Endothelial cell (in vitro differentiated cells): ENCODE data around the gene TMEM130. TPM values are rescaled to one million over a fixed set of nuclear protein-coding genes. Genes with fewer than 3 reads are reported as not detected.
A peak's percentile ranks its signal among the peaks of the same experiment; 100 is the strongest.

ENCODE experiments used
- DNase-seq: peaks from one replicate; pipeline ENCODE4 v3.0.0; 2021; ENCODE audit warnings: low spot score
- H3K27ac Mint-ChIP-seq: one replicate; pipeline ENCODE4 v1.8.0; 2021; ENCODE audit warnings: mixed read lengths, inconsistent platforms; ENCODE audit not compliant: unreplicated experiment
- H3K27me3 Mint-ChIP-seq: one replicate; pipeline ENCODE4 v1.8.0; 2021; ENCODE audit warnings: mild to moderate bottlenecking, moderate library complexity, mixed read lengths, inconsistent platforms; ENCODE audit not compliant: unreplicated experiment
- H3K36me3 Mint-ChIP-seq: one replicate; pipeline ENCODE4 v1.8.0; 2021; ENCODE audit warnings: mild to moderate bottlenecking, low read depth, mixed read lengths, inconsistent platforms; ENCODE audit not compliant: unreplicated experiment
- H3K4me1 Mint-ChIP-seq: one replicate; pipeline ENCODE4 v1.8.0; 2021; ENCODE audit warnings: mild to moderate bottlenecking, mixed read lengths, inconsistent platforms; ENCODE audit not compliant: unreplicated experiment
- H3K4me3 Mint-ChIP-seq: one replicate; pipeline ENCODE4 v1.8.0; 2021; ENCODE audit warnings: mild to moderate bottlenecking, mixed read lengths, inconsistent platforms; ENCODE audit not compliant: unreplicated experiment
- H3K9me3 Mint-ChIP-seq: one replicate; pipeline ENCODE4 v1.8.0; 2021; ENCODE audit warnings: mixed read lengths, inconsistent platforms; ENCODE audit not compliant: unreplicated experiment
- total RNA-seq: library from RNA; stranded (reverse); fragmentation: NEBNext Ultra II Directional; extraction: Animal tissue kit (Norgen Biotek cat#: 25700); gene quantifications from one replicate; pipeline ENCODE4 v1.2.1, GENCODE V29; 2021; ENCODE audit not compliant: unreplicated experiment
- TF ChIP-seq, protein P1 (sequence below): fragments of 200-600 bp; sonication (generic); IDR thresholded peaks from one replicate; pipeline ENCODE4 v1.5.0; 2021; ENCODE audit warnings: antibody characterized with exemption; ENCODE audit not compliant: unreplicated experiment

TMEM130 gene
- total RNA-seq, 1 donor from 2014 or later = not detected

DNA sequence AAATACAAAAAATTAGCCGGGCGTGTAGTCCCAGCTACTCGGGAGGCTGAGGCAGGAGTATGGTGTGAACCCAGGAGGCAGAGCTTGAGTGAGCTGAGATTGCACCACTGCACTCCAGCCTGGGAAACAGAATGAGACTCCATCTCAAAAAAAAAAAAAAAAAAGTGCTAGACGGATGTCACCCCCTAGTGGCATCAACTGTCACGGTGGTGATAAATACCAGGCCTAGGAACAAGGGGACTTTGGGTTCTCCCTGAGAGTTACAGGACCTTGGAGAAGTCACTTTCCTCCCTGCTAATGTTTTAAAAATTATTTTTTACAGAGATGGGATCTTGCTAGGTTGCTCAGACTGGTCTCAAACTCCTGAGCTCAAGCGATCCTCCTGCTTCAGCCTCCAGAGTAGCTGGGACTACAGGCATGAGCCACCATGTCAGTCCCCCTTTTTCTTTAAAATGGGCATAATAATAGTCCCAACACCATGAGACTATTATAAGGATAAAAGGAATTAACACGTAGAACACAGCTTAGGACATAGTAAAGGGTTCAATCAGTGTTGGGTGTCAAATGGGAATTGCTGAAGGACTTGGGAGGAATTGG, 2.6 kb upstream of the TMEM130 start:
- peaks cover 14% of the 10 kb centered on the region for H3K27me3 Mint-ChIP-seq
- TF ChIP-seq, protein P1, sequence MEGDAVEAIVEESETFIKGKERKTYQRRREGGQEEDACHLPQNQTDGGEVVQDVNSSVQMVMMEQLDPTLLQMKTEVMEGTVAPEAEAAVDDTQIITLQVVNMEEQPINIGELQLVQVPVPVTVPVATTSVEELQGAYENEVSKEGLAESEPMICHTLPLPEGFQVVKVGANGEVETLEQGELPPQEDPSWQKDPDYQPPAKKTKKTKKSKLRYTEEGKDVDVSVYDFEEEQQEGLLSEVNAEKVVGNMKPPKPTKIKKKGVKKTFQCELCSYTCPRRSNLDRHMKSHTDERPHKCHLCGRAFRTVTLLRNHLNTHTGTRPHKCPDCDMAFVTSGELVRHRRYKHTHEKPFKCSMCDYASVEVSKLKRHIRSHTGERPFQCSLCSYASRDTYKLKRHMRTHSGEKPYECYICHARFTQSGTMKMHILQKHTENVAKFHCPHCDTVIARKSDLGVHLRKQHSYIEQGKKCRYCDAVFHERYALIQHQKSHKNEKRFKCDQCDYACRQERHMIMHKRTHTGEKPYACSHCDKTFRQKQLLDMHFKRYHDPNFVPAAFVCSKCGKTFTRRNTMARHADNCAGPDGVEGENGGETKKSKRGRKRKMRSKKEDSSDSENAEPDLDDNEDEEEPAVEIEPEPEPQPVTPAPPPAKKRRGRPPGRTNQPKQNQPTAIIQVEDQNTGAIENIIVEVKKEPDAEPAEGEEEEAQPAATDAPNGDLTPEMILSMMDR = peak; percentile 47
- no peak overlapping the region for H3K27ac Mint-ChIP-seq
- H3K9me3 Mint-ChIP-seq = no peaks in the 10 kb centered on the region
- no peaks in the 10 kb centered on the region for H3K4me1 Mint-ChIP-seq
- H3K36me3 Mint-ChIP-seq = no peaks in the 10 kb centered on the region
- no peak for DNase-seq
- no peak overlapping the region for H3K4me3 Mint-ChIP-seq

DNA sequence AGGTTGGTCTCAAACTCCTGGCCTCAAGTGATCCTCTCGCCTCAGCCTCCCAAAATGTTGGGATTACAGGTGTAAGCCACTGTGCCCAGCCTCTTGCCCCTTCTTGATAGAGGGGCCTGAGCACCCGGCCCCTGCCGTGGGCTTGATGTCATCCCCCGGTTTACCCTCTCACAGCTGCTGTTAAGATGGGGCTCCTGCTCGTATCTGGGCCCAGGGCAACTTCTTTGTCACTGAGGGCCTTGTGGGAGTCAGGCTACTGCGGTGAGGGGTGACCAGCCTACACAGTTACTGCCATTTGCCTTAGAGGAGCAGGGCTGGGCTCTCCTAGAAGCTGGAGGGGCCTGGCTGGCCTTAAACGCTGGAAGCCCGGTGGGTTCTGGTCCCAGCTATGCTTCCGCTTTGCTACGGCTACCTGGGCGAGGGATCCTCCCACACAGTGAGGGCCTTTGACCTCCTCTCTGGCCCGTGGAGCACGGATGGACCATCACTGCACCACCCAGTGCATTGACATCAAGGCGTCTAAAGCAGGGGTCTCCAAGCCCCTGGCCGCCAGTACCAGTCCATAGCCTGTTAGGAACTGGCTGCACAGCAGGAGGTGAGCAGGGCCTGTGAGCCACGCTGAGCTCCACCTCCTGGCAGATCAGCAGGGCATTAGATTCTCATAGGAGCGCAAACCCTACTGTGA, 1.1 kb upstream of the TMEM130 start:
- peak overlapping the region; percentile 81 for H3K4me3 Mint-ChIP-seq
- TF ChIP-seq, protein P1 = no peak
- H3K27me3 Mint-ChIP-seq = peaks cover 14% of the 10 kb centered on the region
- no peak for DNase-seq
- H3K36me3 Mint-ChIP-seq = no peaks in the 10 kb centered on the region
- no peaks in the 10 kb centered on the region for H3K9me3 Mint-ChIP-seq
- H3K4me1 Mint-ChIP-seq = no peaks in the 10 kb centered on the region
- H3K27ac Mint-ChIP-seq = no peak overlapping the region

DNA sequence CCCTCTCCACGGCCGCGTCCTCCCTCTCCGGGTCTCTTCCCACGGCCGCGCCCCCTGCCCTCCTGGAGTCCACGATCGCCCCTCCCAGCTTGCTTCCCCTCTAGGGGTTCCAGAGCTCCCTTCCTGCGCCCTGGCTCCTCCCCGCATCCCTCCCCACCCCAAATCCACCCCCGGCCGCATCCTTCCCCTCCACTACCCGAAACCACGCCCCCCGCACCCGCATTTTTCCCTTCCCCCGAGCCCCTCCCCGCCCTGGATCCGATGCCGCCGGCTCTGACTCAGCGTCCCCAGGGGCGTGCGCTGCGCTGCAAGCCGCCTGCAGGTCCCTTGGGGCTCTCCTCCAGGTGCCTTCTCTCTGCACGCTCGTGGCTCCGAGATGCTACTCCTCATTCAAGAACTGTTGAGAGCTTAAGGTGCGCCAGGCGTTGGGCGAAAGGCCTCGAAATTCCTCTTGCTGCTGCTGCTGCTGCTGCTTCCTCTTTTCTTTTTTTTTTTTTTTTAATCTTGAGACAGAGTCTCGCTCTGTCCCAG, 372 bp upstream of the TMEM130 start:
- no peak for DNase-seq
- Mint-ChIP-seq H3K4me3 (peak overlapping the region; percentile 81), H3K27me3 (peaks cover 14% of the 10 kb centered on the region), H3K27ac (no peak overlapping the region), H3K9me3 (no peaks in the 10 kb centered on the region), H3K36me3 (no peaks in the 10 kb centered on the region), H3K4me1 (no peaks in the 10 kb centered on the region)
- TF ChIP-seq, protein P1 = no peak

DNA sequence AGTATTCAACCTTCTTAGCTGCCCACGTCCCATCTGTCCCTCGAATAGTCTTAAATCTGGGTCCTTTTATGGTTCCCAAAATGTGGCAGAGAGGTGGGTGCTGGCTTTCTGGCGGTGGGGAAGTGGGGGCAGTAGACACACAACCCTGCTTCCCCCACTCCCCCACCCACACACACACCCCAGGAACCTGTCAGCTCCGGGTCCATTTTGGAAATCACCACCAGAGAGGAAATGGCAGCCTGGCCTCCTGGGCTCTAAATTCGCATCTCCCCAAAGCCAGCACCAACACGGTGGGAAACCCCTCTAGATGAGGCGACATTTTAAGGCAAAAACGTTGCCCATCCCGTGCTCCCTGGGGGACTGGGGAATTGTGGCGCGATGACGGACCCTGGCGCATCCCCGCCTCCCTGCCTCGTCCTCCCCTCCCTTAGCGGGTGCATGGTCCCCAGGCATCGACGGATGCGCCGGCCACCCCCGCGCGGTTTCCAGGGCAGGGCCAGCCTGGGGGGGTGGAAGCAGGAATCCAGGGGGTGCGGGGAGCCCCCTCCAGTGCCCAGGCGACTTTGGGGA, 702 bp downstream of the TMEM130 start:
- Mint-ChIP-seq H3K4me1 (no peaks in the 10 kb centered on the region), H3K27me3 (peaks cover 12% of the 10 kb centered on the region), H3K9me3 (no peaks in the 10 kb centered on the region), H3K4me3 (no peak overlapping the region), H3K36me3 (no peaks in the 10 kb centered on the region), H3K27ac (no peak overlapping the region)
- no peak for DNase-seq
- TF ChIP-seq, protein P1 = no peak

DNA sequence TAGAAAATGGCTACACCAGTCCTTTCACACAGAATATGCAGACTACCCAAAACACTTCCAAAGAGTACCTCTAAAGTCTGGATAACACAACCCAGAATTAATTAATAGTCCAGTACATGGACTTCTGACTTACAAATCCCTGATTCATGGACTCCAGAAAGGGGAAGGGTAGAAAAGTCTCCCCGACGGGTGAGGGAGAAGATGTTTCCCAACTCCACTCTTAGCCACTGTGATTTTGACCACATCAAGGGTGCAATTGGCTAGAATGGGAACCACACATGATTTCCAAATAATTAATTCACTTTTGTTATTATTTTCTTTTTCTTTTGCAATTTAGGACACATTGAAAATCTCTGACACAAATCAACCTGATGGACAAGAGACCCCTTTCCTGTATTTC, 1.4 kb downstream of the TMEM130 start:
- peaks cover 12% of the 10 kb centered on the region for H3K27me3 Mint-ChIP-seq
- H3K4me3 Mint-ChIP-seq = no peak overlapping the region
- no peaks in the 10 kb centered on the region for H3K36me3 Mint-ChIP-seq
- H3K4me1 Mint-ChIP-seq = no peaks in the 10 kb centered on the region
- TF ChIP-seq, protein P1 = no peak
- no peaks in the 10 kb centered on the region for H3K9me3 Mint-ChIP-seq
- H3K27ac Mint-ChIP-seq = no peak overlapping the region
- DNase-seq = no peak
